H1 (cell line): ENCODE measurements around the gene PGLYRP2. TPM values are rescaled to one million over a fixed set of nuclear protein-coding genes. Genes with fewer than 3 reads are reported as not detected.

Source experiments
- HDAC6 ChIP-seq: IDR thresholded peaks from one replicate; pipeline ENCODE4 v1.7.1; 2012; ENCODE audit warnings: low read depth, mild to moderate bottlenecking, inconsistent platforms, low read length, moderate library complexity
- NANOG ChIP-seq: IDR thresholded peaks from 2 replicates; pipeline ENCODE4 v1.6.1; 2011; ENCODE audit warnings: low read length, low read depth, mild to moderate bottlenecking, inconsistent platforms; ENCODE audit not compliant: insufficient read depth, poor library complexity, severe bottlenecking
- RNF2 ChIP-seq: fragments of 200-900, 300-1000 bp; sonication (generic); IDR thresholded peaks from 2 replicates; pipeline ENCODE4 v1.7.1; 2016; ENCODE audit warnings: borderline replicate concordance, low read depth, mild to moderate bottlenecking, antibody characterized with exemption, low read length; ENCODE audit not compliant: poor library complexity, severe bottlenecking; ENCODE audit errors: missing control alignments
- TCF12 ChIP-seq: IDR thresholded peaks from 2 replicates; pipeline ENCODE4 v1.6.1; 2011; ENCODE audit warnings: low read depth, mild to moderate bottlenecking, low read length
- TEAD4 ChIP-seq: IDR thresholded peaks from 2 replicates; pipeline ENCODE4 v1.6.1; 2012; ENCODE audit warnings: low read depth, low read length, inconsistent platforms, mixed read lengths
- polyA plus RNA-seq, 7 experiments: library from polyadenylated mRNA; depleted of rRNA in 3 of 7; stranded (reverse) in 5 of 7; unstranded in 2 of 7; fragments of >200 nt in 5 of 7; fragments of 200-250 nt in 2 of 7; gene quantifications; 1 replicate in 5 of 7; 2 replicates in 1 of 7; 4 replicates in 1 of 7; pipeline versions ENCODE4 v1.2.1 to v1.2.3, GENCODE V29; 2011 to 2013; ENCODE audit warnings: missing spikeins in 2 of 7, mixed read lengths in 2 of 7
- total RNA-seq: library from RNA; stranded (reverse); fragmentation: NEBNext Ultra II Directional; extraction: Animal tissue kit (Norgen Biotek cat#: 25700); gene quantifications from 2 replicates; pipeline ENCODE4 v1.2.1, GENCODE V29; 2021
- TF ChIP-seq, protein P1 (sequence below), 3 experiments: IDR thresholded peaks; 1 replicate in 2 of 3; 2 replicates in 1 of 3; pipeline versions ENCODE4 v1.5.1 to v1.6.1; 2011; ENCODE audit warnings: low read length in 3 of 3, mild to moderate bottlenecking in 3 of 3, inconsistent platforms in 2 of 3, low read depth in 1 of 3, moderate library complexity in 1 of 3; ENCODE audit not compliant: insufficient read depth in 1 of 3; ENCODE audit errors: control extremely low read depth in 1 of 3
- TF ChIP-seq, protein P2 (sequence below): IDR thresholded peaks from 2 replicates; pipeline ENCODE4 v1.6.1; 2012; ENCODE audit warnings: low read length, inconsistent platforms

The PGLYRP2 gene
- total and polyA plus RNA-seq, 2 of the 8 experiments (the other 6 are each of a cell fraction or from before 2014, with no cell fraction given) = not detected

DNA sequence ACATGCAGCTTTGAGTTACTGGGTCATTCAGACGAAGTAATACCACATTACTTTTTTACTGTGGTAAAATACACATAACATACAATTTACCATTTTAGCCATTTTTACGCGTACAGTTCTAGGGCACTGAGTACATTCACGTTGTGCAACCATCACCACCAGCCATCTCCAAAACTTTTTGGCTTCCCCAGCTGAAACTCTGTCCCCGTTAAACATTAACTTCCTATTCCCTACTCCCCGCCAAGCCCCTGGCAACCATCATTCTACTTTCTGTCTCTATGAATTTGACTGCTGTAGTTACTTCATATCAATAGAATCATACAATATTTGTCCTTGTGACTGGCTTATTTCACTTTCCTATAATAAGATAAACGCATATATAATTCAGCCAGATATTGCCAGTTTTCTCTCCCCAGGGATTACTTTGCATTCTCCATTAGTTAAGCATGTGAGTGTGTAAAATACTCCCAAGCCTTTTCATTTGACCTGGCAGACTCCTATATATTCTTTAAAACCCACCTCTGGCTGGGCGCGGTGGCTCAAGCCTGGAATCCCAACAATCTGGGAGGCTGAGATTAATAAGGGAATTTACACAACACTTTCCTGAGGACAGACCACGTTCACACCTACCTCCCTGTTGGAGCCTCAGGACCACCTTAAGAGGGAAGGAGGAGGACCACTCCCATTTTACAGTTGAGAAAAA is 19.0 kb upstream of the PGLYRP2 start (continued):
- TF ChIP-seq, protein P1, sequence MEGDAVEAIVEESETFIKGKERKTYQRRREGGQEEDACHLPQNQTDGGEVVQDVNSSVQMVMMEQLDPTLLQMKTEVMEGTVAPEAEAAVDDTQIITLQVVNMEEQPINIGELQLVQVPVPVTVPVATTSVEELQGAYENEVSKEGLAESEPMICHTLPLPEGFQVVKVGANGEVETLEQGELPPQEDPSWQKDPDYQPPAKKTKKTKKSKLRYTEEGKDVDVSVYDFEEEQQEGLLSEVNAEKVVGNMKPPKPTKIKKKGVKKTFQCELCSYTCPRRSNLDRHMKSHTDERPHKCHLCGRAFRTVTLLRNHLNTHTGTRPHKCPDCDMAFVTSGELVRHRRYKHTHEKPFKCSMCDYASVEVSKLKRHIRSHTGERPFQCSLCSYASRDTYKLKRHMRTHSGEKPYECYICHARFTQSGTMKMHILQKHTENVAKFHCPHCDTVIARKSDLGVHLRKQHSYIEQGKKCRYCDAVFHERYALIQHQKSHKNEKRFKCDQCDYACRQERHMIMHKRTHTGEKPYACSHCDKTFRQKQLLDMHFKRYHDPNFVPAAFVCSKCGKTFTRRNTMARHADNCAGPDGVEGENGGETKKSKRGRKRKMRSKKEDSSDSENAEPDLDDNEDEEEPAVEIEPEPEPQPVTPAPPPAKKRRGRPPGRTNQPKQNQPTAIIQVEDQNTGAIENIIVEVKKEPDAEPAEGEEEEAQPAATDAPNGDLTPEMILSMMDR (IDR thresholded peaks at IDR 0.05; ENCODE audit: control extremely low read depth in 1 of 3, insufficient read depth in 1 of 3, low read depth in 1 of 3, low read length in 3 of 3) = no peak
- no peak for TF ChIP-seq NANOG
- TF ChIP-seq, protein P2, sequence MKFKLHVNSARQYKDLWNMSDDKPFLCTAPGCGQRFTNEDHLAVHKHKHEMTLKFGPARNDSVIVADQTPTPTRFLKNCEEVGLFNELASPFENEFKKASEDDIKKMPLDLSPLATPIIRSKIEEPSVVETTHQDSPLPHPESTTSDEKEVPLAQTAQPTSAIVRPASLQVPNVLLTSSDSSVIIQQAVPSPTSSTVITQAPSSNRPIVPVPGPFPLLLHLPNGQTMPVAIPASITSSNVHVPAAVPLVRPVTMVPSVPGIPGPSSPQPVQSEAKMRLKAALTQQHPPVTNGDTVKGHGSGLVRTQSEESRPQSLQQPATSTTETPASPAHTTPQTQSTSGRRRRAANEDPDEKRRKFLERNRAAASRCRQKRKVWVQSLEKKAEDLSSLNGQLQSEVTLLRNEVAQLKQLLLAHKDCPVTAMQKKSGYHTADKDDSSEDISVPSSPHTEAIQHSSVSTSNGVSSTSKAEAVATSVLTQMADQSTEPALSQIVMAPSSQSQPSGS = no peak
- no peak for TF ChIP-seq TEAD4
- TF ChIP-seq HDAC6 = no peak
- no peak for TF ChIP-seq RNF2
- TF ChIP-seq TCF12 = no peak
